Activated CD4-positive, alpha-beta memory T cell treated with anti-CD3 and anti-CD28 coated beads for 36 hours (primary cell): ENCODE data around the gene KHDC4. TPM values are rescaled to one million over a fixed set of nuclear protein-coding genes. Genes with fewer than 3 reads are reported as not detected.

ENCODE experiments used
- microRNA-seq: library from miRNA; unstranded; fragments of <30 nt; microRNA quantifications from one replicate; pipeline ENCODE4 v1.2.0, GENCODE V29; 2022; ENCODE audit warnings: borderline number of aligned reads, borderline microRNAs expressed, borderline replicate concordance
- total RNA-seq, 2 experiments: library from RNA; stranded (reverse); gene quantifications; one replicate each; pipeline ENCODE4 v1.2.3, GENCODE V29; 2021

The KHDC4 gene
- total RNA-seq, 2 experiments from 2014 or later: 66.1 to 70.2 TPM

Small RNA genes within 50 kb of the gene (microRNA-seq; reads per million reads assigned to microRNA genes)
- not detected for gene MIR6738

Other genes starting within 250 kb of the KHDC4 start
- 10 to 100 TPM; 56.2 to 62.1 TPM for gene YY1AP1, start 245.6 kb downstream of the KHDC4 start, total RNA-seq
- gene DAP3, start 245.3 kb downstream of the KHDC4 start, total RNA-seq: 100 to 1,000 TPM; 142 to 145 TPM
- 10 to 100 TPM; 48.0 to 51.2 TPM for gene GON4L, start 77.2 kb downstream of the KHDC4 start, total RNA-seq
- gene SYT11, start 74.8 kb downstream of the KHDC4 start, total RNA-seq: 10 to 100 TPM; 25.0 to 25.1 TPM
- gene RIT1, start 23.1 kb downstream of the KHDC4 start, total RNA-seq: 10 to 100 TPM; 19.1 to 21.1 TPM
- gene RXFP4, start 7.2 kb upstream of the KHDC4 start, total RNA-seq: not detected
- gene ARHGEF2, start 44.1 kb upstream of the KHDC4 start, total RNA-seq: 100 to 1,000 TPM; 165 to 174 TPM
- gene SSR2, start 86.5 kb upstream of the KHDC4 start, total RNA-seq: 100 to 1,000 TPM; 171 to 175 TPM
- 10 to 100 TPM; 32.7 to 32.9 TPM for gene UBQLN4, start 119.4 kb upstream of the KHDC4 start, total RNA-seq
- gene LAMTOR2, start 120.4 kb upstream of the KHDC4 start, total RNA-seq: 10 to 100 TPM; 61.4 to 65.1 TPM
- under 1 TPM; 0.52 to 0.56 TPM for gene RAB25, start 126.7 kb upstream of the KHDC4 start, total RNA-seq
- gene MEX3A, start 148.1 kb upstream of the KHDC4 start, total RNA-seq: under 1 TPM; 0.43 to 0.51 TPM
- 100 to 1,000 TPM; 210 to 211 TPM for gene LMNA, start 180.3 kb upstream of the KHDC4 start, total RNA-seq
- gene SEMA4A, start 219.2 kb upstream of the KHDC4 start, total RNA-seq: 10 to 100 TPM; 68.2 to 75.1 TPM